MM.1S (cell line): ENCODE measurements around the gene TMEM117.

Experiments used
- DNase-seq: peaks from one replicate; pipeline ENCODE4 v3.0.0-alpha.2; 2015
- H2AFZ ChIP-seq: fragments of 300-600 bp; sonication (generic); 2 replicates; pipeline ENCODE4 v1.6.0; 2016; ENCODE audit warnings: antibody characterized with exemption, low read length
- H3F3A ChIP-seq: fragments of 300-600 bp; sonication (generic); 2 replicates; pipeline ENCODE4 v1.6.1; 2016; ENCODE audit warnings: mild to moderate bottlenecking, antibody characterized with exemption, low read length, moderate library complexity, mixed read lengths; ENCODE audit not compliant: insufficient read depth
- H3K27ac ChIP-seq: fragments of 300-600 bp; sonication (generic); 2 replicates; pipeline ENCODE4 v1.5.1; 2016; ENCODE audit warnings: mild to moderate bottlenecking, low read length
- H3K27me3 ChIP-seq: fragments of 300-600 bp; sonication (generic); replicated peaks from 2 replicates; pipeline ENCODE4 v1.6.0; 2016; ENCODE audit warnings: low read length; ENCODE audit not compliant: insufficient read depth
- H3K36me3 ChIP-seq: fragments of 300-600 bp; sonication (generic); replicated peaks from 2 replicates; pipeline ENCODE4 v1.6.1; 2016; ENCODE audit warnings: mild to moderate bottlenecking, low read length, mixed read lengths; ENCODE audit not compliant: insufficient read depth
- H3K4me1 ChIP-seq: fragments of 300-600 bp; sonication (generic); 2 replicates; pipeline ENCODE4 v1.6.1; 2016; ENCODE audit warnings: low read length, mixed read lengths
- H3K4me2 ChIP-seq: fragments of 300-600 bp; sonication (generic); 2 replicates; pipeline ENCODE4 v1.6.0; 2016; ENCODE audit warnings: low read depth, low read length
- H3K4me3 ChIP-seq: fragments of 300-600 bp; sonication (generic); 2 replicates; pipeline ENCODE4 v1.5.1; 2016; ENCODE audit warnings: low read length, mixed read lengths
- H3K79me2 ChIP-seq: fragments of 300-600 bp; sonication (generic); 2 replicates; pipeline ENCODE4 v1.6.1; 2016; ENCODE audit warnings: mixed run types, low read length, mixed read lengths
- H3K9ac ChIP-seq: fragments of 300-600 bp; sonication (generic); 2 replicates; pipeline ENCODE4 v1.6.1; 2016; ENCODE audit warnings: low read length, mixed read lengths
- H3K9me2 ChIP-seq: fragments of 300-600 bp; sonication (generic); replicated peaks from 2 replicates; pipeline ENCODE4 v1.6.1; 2016; ENCODE audit warnings: mild to moderate bottlenecking, low read length, mixed read lengths; ENCODE audit not compliant: insufficient read depth
- H3K9me3 ChIP-seq: fragments of 300-600 bp; sonication (generic); replicated peaks from 2 replicates; pipeline ENCODE4 v1.6.1; 2016; ENCODE audit warnings: mild to moderate bottlenecking, low read length, mixed read lengths; ENCODE audit not compliant: insufficient read depth
- H4K20me1 ChIP-seq: fragments of 300-600 bp; sonication (generic); 2 replicates; pipeline ENCODE4 v1.6.1; 2016; ENCODE audit warnings: mild to moderate bottlenecking, low read length, moderate library complexity, mixed read lengths; ENCODE audit not compliant: insufficient read depth
- EZH2 ChIP-seq: fragments of 300-600 bp; sonication (generic); optimal IDR thresholded peaks from 2 replicates; pipeline ENCODE3; 2017; ENCODE audit warnings: low read depth, mild to moderate bottlenecking, antibody characterized with exemption, low read length, mixed read lengths
- EZH2phosphoT487 ChIP-seq: fragments of 300-600 bp; sonication (generic); IDR thresholded peaks from 2 replicates; pipeline ENCODE4 v1.6.1; 2018; ENCODE audit warnings: antibody characterized with exemption, low read length
- TF ChIP-seq, protein P1 (sequence below): fragments of 300-600 bp; sonication (generic); IDR thresholded peaks from 2 replicates; pipeline ENCODE4 v1.5.1; 2016; ENCODE audit warnings: antibody characterized with exemption, low read length, mixed read lengths

TMEM117 gene

DNA sequence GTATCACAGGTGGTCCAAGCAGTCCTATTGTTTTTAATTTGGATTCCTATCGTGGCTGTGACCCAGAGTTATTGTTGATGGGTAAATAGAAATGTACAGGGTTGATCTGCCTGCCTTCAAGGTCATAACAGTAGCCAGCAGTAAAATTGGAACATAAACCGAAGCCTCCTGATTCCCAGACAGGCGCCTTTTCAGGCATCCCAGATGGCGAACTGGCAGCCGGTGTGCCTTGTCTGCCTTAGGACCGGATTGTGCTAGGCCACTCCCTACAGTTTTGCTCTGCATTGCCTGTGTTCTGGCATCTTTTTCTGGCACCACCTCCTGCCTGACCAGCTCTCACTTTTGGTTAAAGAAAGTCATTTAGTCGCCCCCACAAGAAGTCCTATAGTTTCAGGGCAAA, 22.2 kb downstream of the TMEM117 start:
- no peak overlapping the region for H2AFZ ChIP-seq
- no peak overlapping the region for H3K27ac ChIP-seq
- no peaks in the 10 kb centered on the region for H3K9me3 ChIP-seq
- no peak overlapping the region for H3K4me3 ChIP-seq
- no peaks in the 10 kb centered on the region for H3K27me3 ChIP-seq
- no peak for DNase-seq
- H3K4me1 ChIP-seq: no peaks in the 10 kb centered on the region
- no peaks in the 10 kb centered on the region for H3K9me2 ChIP-seq
- TF ChIP-seq EZH2 (no peak), EZH2phosphoT487 (no peak)
- TF ChIP-seq, protein P1, sequence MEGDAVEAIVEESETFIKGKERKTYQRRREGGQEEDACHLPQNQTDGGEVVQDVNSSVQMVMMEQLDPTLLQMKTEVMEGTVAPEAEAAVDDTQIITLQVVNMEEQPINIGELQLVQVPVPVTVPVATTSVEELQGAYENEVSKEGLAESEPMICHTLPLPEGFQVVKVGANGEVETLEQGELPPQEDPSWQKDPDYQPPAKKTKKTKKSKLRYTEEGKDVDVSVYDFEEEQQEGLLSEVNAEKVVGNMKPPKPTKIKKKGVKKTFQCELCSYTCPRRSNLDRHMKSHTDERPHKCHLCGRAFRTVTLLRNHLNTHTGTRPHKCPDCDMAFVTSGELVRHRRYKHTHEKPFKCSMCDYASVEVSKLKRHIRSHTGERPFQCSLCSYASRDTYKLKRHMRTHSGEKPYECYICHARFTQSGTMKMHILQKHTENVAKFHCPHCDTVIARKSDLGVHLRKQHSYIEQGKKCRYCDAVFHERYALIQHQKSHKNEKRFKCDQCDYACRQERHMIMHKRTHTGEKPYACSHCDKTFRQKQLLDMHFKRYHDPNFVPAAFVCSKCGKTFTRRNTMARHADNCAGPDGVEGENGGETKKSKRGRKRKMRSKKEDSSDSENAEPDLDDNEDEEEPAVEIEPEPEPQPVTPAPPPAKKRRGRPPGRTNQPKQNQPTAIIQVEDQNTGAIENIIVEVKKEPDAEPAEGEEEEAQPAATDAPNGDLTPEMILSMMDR: no peak
- H3K79me2 ChIP-seq: no peaks in the 10 kb centered on the region
- H4K20me1 ChIP-seq: no peaks in the 10 kb centered on the region
- H3F3A ChIP-seq: no peaks in the 10 kb centered on the region
- no peak overlapping the region for H3K9ac ChIP-seq
- no peaks in the 10 kb centered on the region for H3K36me3 ChIP-seq
- H3K4me2 ChIP-seq: no peak overlapping the region

DNA sequence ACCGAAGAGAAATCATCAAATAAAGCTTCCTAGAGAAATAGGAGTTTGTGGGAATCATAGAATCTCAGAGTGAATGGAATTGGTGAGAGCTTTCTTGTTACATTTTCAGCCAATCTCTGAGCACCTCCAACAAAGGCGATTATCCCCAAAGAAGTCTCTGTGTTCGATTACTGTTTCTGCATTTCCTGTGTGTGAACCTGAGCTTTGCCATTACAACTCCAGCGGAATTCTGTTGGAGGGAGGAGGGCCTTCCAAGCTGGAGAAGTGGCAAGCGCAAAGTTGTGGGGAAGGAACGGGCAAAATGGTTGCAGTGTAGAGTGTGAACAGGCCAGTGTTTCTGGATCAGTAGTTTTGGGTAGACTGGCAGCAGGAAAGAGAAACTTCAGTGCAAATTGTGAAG, 23.1 kb downstream of the TMEM117 start:
- no peak overlapping the region for H3K9ac ChIP-seq
- H3K79me2 ChIP-seq: no peaks in the 10 kb centered on the region
- H3K27me3 ChIP-seq: no peaks in the 10 kb centered on the region
- no peak overlapping the region for H3K4me3 ChIP-seq
- no peak overlapping the region for H3K4me2 ChIP-seq
- no peak for DNase-seq
- no peak overlapping the region for H2AFZ ChIP-seq
- no peaks in the 10 kb centered on the region for H3K36me3 ChIP-seq
- TF ChIP-seq, protein P1: no peak
- TF ChIP-seq EZH2phosphoT487 (no peak), EZH2 (no peak)
- no peaks in the 10 kb centered on the region for H3F3A ChIP-seq
- H3K9me3 ChIP-seq: no peaks in the 10 kb centered on the region
- no peak overlapping the region for H3K27ac ChIP-seq
- H4K20me1 ChIP-seq: no peaks in the 10 kb centered on the region
- H3K9me2 ChIP-seq: no peaks in the 10 kb centered on the region
- no peaks in the 10 kb centered on the region for H3K4me1 ChIP-seq

DNA sequence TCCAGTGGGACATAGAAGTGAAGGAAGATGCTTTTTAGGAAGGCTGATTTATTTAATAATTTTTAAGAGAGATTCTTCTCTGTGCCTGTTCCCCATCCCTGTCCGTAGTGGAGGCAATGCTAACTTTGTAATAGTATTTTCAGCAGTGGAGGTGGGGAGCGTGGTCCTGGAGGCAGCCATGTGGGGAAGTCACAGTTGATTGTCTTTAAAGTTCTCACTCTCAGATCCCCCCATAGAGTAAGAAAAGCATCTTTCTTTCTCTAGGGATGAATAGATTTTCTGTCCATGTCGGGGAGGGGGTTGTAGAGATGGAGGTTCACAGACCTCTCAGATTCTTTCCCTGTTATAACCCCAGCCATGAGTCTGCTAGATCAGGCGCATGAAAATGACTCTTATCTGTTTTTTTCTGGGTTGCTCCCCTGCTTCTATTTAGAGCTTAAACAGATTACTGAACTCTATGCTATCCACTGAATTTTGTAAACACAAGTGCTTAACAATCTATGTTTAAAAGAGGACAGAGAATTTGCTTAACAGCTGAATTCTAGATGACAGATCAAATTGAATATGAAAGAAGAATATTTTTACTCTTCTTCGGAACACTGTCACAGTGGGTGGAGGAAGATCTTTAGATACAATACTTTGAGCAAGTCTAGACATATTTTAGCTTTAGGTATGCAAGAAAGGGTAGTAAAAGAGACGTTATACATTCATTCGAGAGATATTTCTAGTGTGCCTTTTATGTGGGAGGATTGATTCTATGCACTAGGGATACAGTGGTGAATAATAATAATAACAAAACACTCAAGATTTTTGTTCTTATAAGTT, 25.3 kb downstream of the TMEM117 start:
- no peak for DNase-seq
- no peaks in the 10 kb centered on the region for H3K36me3 ChIP-seq
- H4K20me1 ChIP-seq: no peaks in the 10 kb centered on the region
- no peaks in the 10 kb centered on the region for H3F3A ChIP-seq
- H3K4me2 ChIP-seq: no peak overlapping the region
- H3K9me3 ChIP-seq: no peaks in the 10 kb centered on the region
- H3K9ac ChIP-seq: no peak overlapping the region
- no peak for TF ChIP-seq EZH2
- TF ChIP-seq EZH2phosphoT487: no peak
- TF ChIP-seq, protein P1: no peak
- H3K4me3 ChIP-seq: no peak overlapping the region
- H3K79me2 ChIP-seq: no peaks in the 10 kb centered on the region
- H3K27ac ChIP-seq: no peak overlapping the region
- H3K27me3 ChIP-seq: no peaks in the 10 kb centered on the region
- no peaks in the 10 kb centered on the region for H3K4me1 ChIP-seq
- H2AFZ ChIP-seq: no peak overlapping the region
- no peaks in the 10 kb centered on the region for H3K9me2 ChIP-seq
